Measurements from ENCODE around the gene ZNF316.
A peak's percentile ranks its signal among the peaks of the same experiment; 100 is the strongest.

Gene ZNF316

DNA sequence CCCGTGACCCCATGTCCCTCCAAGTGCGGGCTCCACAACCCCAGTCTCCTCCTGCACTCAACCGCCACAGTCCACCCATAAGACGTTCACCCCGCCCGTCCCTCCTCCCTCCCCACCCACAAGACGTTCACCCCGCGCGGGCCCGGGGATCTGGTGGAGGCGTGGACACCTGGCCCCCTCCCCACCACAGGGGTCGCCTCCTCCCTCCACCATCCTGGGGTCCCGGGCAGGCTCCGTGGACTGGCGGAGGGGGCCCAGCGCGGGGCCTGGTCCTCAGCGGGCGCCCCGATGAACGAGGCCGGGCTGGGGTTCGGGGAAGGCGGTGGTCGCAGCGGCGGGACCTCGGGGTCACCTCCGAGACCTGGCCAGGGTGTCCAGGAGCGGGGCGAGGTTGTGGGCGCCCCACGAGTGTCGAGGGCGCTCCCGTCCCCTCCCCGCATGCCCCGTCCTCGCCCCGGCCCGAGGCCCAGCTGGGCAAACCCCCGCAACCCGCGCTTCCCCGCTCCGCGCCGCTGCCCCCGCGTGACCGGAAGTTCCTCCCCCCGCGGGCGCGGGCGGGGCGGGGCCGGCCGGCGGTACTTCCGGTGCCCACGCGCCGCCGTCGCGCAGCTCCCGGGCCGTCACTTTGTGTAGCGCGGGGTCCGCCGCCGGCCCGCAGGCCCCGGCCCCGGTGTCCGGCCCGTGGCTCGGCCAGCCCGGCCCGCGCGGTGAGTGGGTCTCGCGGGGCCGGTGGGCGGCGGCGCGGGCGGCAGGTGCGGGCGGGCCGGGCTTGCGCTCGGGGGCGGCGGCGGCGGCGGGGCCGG lies at the start of gene ZNF316:
Gene ZNF316 (plus strand): TSS at position 578 of the 803 bp plus-strand sequence. CDS start 5,092 bp downstream, outside the sequence.
- DNase-seq: peak; percentile 27

GRCh38 chr7:6588566-6588965 lies 48.6 kb upstream of the ZNF316 start:
- DNase-seq: no peak

DNA sequence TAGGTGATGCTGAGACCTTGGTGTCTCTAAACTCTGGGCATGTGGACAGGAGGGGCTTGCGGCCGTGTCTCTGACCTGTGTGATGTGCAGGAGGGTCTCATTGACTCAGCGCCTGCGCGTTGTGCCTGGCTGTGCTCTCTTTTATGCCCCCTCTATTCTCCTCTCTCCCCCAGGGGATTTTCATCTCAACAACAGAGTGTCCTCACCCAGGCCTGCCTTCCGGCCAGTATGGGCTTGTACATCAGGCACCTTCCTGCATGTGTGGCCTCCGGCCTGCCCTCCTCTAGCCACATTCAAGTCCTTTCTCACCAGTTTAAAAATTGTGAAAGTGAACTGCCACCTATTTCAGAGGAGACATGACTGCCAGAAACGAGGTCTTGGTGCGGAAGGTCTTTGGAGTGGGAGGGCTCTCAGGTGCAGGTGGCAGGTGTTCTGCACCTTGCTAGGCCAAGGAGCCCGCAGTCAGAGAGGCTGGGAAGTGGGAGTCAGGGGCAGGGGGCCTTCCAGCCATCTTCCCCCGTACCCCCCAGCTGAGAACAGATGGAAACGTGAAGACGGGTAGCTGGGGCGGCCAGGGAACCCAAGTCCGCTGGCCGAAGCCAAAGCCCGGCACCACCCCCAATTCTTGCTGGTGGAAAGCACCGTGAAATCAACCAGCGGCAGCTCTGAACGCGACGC lies 47.8 kb upstream of the ZNF316 start:
- DNase-seq: no peak

DNA sequence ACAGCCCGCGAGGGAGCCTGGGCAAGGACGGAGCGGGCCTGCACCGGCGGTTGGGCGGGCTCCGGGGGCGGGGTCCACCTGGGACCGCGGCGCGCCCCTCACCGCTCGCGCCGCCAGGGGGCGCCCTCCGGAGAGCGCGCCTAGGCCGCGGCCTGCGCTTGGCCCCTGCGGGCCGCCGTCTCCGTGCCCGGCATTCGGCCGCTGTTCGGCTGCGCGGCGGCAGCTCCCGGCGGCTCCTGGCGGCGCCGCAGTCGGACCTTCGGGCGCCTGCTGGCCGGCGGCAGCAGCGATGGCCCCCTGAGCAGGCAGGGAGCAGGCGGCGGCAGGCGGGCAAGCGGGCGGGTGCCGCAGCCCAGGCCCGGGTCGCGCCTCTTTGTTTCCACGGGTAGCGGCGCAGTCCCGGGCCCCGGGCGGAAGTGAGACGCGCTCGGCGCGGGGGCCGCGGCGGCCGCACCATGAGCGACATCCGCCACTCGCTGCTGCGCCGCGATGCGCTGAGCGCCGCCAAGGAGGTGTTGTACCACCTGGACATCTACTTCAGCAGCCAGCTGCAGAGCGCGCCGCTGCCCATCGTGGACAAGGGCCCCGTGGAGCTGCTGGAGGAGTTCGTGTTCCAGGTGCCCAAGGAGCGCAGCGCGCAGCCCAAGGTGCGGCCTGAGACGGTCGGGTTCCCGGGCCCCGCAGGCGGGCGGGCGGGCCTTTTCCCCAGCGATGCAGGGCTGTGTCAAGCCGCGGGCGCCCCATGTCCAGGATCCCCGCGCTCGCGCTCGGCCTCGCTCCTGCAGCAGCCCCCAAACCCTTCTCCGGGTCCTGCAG lies 47.1 kb upstream of the ZNF316 start, which contains the start of gene INTS15:
Gene INTS15 (plus strand): TSS at position 193 of the 816 bp plus-strand sequence. CDS start 263 bp downstream, at position 456.
- DNase-seq: peak; percentile 78

DNA sequence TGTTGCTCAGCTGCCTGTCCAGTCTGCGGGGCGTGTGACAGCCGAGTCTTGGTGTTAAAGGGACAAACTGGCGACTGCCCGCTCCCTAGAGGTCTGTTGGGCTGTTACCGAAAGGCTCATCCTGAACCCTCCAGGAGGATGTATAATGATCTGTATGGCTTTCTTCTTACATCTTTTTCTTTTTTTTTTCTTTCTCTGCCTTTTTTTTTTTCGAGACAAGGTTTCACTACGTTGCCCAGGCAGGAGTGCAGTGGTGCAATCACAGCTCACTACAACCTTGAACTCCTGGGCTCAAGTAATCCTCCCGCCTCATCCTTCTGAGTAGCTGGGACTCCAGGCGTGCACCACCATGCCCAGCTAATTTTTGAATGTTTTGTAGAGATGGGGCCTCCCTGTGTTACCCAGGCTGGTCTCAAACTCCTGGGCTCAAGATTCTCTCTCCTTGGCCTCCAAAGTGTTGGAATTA lies 46.4 kb upstream of the ZNF316 start:
- no peak for DNase-seq

- DNase-seq: no peak
Observed at GRCh38 chr7:6600093-6600492, 37.0 kb upstream of the ZNF316 start.

GRCh38 chr7:6604458-6604857 lies 32.7 kb upstream of the ZNF316 start:
- no peak for DNase-seq

DNA sequence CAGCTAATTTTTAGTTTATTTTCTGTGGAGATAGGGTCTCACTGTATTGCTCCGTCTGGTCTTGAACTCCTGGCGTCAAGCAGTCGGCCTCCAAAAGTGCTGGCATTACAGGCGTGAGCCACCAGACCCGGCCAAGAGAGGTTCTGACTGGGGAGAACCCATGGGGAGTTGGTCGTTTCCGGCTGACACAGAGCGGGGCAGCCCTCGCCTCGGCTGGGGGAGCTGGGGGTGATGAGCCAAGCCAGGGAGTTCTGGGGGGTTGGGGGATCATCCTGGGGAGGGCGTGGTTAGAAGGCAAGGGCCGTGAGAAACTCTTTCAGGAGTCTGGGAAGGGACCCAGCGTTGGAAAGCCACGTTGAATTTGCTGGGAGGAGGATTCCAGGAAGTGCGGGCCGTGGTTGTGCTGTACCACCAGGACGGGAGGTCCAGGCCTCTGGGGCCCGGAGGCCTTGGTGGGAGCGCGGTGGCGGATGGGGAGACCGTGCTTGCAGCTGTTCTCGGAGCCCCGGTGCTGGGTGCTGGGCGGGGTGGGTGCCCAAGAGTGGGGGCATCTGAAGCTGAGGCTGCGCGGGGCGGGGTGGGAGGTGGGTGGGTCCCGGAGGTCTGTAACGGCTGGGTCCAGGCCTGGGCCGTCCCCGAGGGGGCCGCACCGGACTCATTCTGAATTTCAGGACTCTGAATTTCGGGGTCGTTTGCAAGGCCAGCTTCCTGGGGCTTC lies 30.1 kb upstream of the ZNF316 start:
- no peak for DNase-seq

DNA sequence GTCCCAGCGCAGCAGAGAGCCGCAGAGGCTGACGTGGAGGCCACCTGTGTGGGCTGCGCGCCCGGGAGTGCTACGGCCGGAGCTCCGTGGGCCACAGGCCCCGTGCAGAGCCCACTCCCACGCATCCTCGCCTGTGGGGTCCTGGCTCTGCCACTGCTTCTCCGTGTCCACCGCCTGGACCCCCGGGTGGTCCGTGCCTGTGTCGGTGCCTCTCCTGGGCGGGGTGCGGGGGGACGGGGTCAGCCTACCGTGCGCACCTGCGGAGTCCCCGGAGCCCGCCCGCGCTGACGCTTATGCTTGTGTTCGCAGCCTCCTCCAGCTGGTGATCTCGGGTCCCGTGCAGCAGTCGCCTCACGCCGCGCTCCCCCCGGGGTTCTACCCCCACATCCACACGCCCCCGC lies 29.5 kb upstream of the ZNF316 start:
- no peak for DNase-seq

- no peak for DNase-seq
Observed at GRCh38 chr7:6608081-6608480, 29.0 kb upstream of the ZNF316 start.

DNA sequence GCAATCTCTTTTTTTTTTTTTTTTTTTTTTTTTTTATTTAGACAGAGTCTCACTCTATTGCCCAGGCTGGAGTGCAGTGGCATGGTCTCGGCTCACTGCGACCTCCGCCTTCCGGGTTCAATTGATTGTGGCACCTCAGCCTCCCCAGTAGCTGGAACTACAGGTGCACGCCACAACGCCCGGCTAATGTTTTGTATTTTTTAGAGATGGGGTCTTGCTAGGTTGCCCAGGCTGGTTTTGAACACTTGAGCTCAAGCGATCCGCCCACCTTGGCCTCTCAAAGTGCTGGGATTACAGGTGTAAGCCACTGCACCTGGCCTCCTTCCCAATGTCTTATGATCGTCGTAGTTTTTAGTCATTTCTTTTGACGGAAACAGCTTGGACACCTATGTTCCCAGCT lies 28.3 kb upstream of the ZNF316 start:
- no peak for DNase-seq

DNA sequence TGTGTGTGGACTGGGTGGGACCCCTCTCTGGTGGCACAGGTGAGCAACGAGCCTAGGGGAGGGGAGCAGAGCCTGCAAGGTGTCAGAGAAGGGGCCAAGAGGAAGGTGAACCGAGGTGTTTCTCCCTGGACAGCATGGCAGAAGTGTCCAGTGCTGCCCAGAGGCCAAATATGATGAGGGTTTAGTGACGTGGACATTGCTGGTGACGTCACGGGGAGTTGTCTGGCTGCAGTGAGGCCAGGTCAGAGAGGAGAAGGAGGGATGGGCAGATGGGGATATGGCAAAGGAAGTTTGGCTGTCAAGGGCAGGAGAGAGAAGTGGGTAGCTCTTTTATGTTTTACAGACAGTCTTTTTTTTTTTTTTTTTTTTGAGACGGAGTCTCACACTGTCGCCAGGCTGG lies 24.3 kb upstream of the ZNF316 start:
- no peak for DNase-seq

DNA sequence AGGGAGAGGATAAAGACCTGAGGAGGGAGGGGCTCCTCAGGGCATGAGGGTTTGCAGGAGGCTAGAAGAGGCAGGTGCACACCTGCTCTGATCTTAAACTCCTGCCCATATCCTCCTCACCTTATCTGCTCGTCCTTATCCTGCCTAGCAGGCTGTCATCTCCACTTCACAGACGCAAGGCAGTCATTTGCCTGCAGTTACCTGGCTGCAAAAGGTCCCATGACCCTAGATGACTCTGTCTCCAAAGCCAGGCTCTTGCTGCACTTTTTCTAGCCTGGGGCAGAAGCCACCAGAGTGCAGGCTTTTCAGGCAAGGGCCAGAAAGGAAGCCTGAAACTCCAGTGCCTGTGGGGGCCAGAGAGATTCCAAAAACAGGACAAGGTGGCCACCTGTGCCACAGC lies 23.4 kb upstream of the ZNF316 start:
- DNase-seq: no peak

DNA sequence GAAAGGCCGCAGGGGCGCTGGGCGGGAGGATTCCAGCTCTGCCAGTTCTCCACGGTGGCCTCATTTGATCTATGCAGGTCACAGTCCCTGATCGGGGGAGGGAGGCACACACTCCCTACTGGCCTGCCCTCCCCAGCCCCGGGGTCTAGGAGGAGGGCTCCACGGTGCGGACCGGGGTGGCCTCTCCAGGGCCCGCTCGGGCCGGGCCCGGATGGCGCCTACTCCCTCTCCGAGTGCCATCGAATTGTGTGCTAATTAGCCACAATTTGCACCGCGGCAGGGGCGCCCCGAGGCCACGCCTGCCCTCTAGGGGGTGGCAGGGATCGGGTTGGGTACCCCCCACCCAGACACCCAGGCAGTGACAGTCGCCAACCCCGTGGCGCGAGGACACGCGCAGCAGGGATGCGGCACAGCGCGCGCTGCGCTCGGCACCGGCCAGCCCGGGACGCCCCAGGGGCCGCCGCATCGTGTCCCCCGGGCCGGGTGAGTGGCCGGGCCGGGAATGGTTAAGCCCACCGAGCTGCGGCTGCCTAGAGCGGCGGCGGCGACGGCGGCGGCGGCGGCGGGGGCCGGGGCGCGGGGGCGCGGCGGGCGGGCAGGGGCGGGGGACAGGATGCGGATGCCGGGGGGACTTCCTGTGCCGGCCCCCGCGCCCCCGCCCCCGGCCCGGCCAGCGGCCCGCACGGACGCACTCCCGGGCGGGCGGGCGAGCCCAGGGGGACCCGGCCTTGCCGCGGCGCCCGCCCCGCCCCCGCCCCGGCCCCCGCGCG lies 22.0 kb upstream of the ZNF316 start, which contains the start of gene ZNF853:
Gene ZNF853 (plus strand): TSS at position 658 of the 770 bp plus-strand sequence. CDS start 565 bp downstream, outside the sequence.
- DNase-seq: no peak

- DNase-seq: peak; percentile 52
Observed at GRCh38 chr7:6615723-6616555, 21.2 kb upstream of the ZNF316 start.

DNA sequence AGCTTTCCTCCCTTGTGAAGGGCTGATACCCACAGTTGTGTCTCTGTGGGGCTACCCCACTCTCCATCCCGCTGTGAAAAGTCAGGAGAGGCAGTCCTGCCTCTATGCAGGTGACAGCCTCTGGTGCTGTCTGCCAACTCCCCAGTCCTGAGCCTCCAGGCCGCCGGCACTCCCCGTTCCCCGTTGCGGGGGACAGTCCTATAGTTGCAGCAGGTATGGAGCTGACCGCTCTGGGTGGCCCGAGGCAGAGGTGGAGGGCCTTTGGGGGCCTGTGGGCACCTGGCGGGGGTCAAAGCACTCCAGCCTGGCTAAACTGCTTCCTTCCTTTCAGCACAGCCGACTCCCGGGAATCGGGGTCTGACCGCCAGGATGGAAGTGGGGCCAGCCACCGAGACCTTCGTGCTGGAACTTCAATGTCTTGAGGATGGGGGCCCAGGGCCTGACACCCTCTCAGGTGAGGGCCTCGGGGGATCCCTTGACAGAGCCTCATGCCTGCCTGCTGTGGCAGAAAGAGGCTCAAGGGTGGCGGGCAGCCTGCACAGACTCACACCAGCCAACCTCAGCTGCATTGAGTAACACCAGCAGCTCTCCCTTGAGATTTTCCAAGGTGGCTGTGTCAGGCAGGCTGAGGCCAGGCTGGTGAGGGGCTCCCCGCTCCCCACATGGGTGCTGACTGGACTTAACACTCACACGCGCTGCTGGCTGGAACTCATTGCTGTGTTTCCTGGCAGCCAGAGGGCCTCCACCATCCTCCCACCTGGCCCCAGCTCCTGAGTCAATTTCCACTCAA lies 20.1 kb upstream of the ZNF316 start:
- DNase-seq: no peak

DNA sequence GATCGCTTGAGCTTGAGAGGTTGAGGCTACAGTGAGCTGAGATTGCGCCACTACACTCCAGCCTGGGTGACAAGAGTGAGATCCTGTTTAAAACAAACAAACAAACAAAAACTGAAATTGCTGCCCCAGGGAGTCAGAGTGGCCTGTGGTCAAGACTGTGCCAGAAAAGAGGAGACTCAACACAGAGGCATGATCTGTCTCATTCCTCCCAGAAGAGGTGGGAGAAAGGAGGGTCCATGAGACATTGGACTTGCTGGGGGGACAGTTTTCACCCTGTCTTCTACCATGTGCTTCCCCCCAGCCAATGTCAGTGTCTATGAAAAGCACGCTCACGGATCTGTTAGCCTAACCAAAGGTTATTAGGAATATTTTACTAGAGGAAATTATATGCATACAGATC lies 18.5 kb upstream of the ZNF316 start:
- no peak for DNase-seq

- DNase-seq: no peak
Observed at GRCh38 chr7:6619961-6620360, 17.2 kb upstream of the ZNF316 start.

DNA sequence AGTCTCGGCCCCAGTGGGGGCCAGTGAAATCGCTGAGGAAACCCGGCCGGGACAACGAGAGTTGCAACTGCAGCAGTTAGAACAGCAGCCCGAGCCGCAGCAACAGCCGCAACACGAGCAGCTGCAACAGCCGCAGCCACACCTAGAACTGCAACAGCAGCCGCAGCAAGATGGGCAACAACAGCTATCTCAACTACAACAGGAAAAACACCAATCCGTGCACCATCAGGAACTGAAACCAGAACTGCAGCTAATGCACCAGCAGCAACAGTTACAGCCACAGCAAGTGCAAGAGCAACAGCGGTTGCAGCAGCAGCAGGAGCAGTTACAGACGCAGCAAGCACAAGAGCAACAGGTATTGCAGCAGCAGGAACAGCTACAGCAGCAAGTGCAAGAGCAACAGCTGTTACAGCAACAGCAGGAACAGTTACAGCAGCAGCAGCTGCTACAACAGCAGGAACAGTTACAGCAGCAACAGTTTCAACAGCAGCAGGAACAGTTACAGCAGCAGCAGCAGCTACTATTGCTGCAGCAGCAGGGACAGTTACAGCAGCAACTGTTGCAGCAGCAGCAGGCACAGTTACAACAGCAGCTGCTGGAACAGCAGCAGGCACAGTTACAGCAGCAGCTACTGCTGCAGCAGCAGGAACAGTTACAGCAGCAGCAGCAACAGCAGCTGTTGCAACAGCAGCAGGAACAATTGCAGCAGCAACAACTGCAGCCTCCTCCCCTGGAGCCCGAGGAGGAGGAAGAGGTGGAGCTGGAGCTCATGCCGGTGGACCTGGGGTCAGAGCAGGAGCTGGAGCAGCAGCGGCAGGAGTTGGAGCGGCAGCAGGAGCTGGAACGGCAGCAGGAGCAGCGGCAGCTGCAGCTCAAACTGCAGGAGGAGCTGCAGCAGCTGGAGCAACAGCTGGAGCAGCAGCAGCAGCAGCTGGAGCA lies 15.7 kb upstream of the ZNF316 start:
- no peak for DNase-seq

All from NCI-H774 (cell line).